Measurements from ENCODE around the gene KRTAP1-1.
A peak's percentile ranks its signal among the peaks of the same experiment; 100 is the strongest.

The KRTAP1-1 gene

DNA sequence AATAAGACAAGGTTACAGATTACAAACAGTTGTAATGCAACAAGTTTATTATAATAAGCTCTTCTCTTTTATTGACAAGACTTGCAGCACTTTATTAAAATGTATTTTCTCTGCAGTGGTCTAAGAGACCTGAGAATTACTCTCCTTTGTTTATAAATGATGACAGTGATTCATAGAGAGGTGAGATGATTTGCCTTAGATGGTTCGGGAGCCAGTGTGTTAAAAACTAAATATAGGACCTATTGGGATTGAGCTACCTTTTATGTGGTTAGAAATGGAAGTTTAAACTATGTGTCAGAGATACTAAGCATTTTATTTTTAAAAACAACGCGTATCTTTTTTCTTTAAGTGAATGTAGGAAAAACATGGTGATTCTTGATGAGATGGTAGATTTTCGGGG lies 44.4 kb downstream of the KRTAP1-1 start:
- no peaks in the 10 kb centered on the region for H3K9me3 Mint-ChIP-seq
- H3K27me3 Mint-ChIP-seq (ENCODE audit: low read depth, poor library complexity) = no peaks in the 10 kb centered on the region
- DNase-seq = no peak
- H3K36me3 Mint-ChIP-seq (ENCODE audit: low read depth) = no peaks in the 10 kb centered on the region
- H3K27ac Mint-ChIP-seq = no peak overlapping the region
- TF ChIP-seq, protein P1, sequence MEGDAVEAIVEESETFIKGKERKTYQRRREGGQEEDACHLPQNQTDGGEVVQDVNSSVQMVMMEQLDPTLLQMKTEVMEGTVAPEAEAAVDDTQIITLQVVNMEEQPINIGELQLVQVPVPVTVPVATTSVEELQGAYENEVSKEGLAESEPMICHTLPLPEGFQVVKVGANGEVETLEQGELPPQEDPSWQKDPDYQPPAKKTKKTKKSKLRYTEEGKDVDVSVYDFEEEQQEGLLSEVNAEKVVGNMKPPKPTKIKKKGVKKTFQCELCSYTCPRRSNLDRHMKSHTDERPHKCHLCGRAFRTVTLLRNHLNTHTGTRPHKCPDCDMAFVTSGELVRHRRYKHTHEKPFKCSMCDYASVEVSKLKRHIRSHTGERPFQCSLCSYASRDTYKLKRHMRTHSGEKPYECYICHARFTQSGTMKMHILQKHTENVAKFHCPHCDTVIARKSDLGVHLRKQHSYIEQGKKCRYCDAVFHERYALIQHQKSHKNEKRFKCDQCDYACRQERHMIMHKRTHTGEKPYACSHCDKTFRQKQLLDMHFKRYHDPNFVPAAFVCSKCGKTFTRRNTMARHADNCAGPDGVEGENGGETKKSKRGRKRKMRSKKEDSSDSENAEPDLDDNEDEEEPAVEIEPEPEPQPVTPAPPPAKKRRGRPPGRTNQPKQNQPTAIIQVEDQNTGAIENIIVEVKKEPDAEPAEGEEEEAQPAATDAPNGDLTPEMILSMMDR (IDR thresholded peaks at IDR 0.05) = no peak
- peaks cover 17% of the 10 kb centered on the region for H3K4me1 Mint-ChIP-seq
- H3K4me3 Mint-ChIP-seq = no peak overlapping the region

DNA sequence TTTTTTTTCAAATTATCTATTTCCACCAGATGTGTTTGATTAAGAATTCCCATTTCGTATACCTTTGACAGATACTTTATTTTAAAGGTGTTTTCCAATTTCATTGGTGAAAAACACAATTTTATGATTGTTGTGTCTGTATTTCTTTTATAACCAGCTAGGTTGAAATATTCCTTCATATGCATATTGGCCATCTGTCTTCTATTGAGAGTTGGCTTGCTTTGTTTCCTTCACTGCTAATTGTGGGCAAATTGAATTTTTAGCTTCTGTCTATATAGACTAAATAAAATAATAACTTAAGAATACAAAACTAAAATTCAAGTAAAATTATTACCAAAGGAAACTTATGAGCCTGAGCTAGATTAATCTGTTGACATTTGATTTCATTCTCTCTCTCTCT lies 46.1 kb downstream of the KRTAP1-1 start:
- no peak for DNase-seq
- Mint-ChIP-seq H3K36me3 (ENCODE audit: low read depth) (no peaks in the 10 kb centered on the region), H3K27ac (no peak overlapping the region), H3K27me3 (ENCODE audit: low read depth, poor library complexity) (no peaks in the 10 kb centered on the region), H3K9me3 (peaks cover 5% of the 10 kb centered on the region), H3K4me3 (no peak overlapping the region), H3K4me1 (peaks cover 17% of the 10 kb centered on the region)
- TF ChIP-seq, protein P1 (IDR thresholded peaks at IDR 0.05) = no peak

DNA sequence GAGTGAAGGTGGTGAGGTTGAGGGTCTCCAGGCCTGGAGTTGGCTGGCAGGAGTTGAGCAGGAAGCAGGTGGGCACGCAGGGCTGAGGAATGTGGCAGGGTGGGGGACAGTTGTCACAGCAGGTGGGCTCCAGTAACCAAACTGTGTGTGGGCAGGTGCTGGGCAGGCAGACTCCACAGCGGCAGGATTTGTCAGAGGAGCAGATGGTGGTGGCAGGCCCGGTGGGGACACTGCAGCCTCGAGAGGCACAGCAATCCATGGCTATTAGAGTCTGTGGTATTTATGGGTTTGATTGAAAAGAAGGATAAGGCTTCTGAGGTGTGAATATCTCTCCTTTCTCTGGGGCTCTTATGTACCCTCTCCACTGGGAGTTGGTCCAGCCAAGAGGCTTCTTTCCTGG lies 47.4 kb downstream of the KRTAP1-1 start, which contains the start of gene KRTAP3-3:
TSS of gene KRTAP3-3 (minus strand) at position 326 of the 400 bp plus-strand sequence. CDS start at position 259, 67 bp downstream.
- DNase-seq = no peak
- Mint-ChIP-seq H3K27me3 (ENCODE audit: low read depth, poor library complexity) (no peaks in the 10 kb centered on the region), H3K9me3 (peaks cover 5% of the 10 kb centered on the region), H3K36me3 (ENCODE audit: low read depth) (no peaks in the 10 kb centered on the region), H3K27ac (peak within 1 kb of the TSS; percentile 31), H3K4me3 (no peak within 1 kb of the TSS), H3K4me1 (peaks cover 17% of the 10 kb centered on the region)
- TF ChIP-seq, protein P1 (IDR thresholded peaks at IDR 0.05) = no peak

DNA sequence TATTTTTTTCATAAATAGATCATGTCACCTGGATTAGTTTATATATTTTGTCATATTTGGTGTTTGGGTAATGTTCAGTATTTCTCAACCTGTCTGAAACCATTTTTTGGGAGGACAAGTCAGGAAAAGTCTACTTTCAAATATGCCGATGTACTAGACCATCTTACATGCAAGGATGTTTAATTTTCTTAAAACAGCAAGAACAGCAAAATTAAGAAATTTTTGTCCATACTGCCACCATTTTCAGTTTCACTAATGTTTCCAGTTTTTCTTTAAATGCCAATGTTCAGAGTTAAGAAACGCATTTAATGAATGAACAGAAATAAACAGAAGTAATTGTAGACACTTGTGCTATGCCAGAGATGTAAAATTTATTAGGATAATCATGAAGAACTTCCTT lies 48.2 kb downstream of the KRTAP1-1 start:
- Mint-ChIP-seq H3K9me3 (peaks cover 5% of the 10 kb centered on the region), H3K36me3 (ENCODE audit: low read depth) (no peaks in the 10 kb centered on the region), H3K27me3 (ENCODE audit: low read depth, poor library complexity) (no peaks in the 10 kb centered on the region), H3K4me1 (peaks cover 17% of the 10 kb centered on the region), H3K27ac (no peak overlapping the region), H3K4me3 (no peak overlapping the region)
- TF ChIP-seq, protein P1 (IDR thresholded peaks at IDR 0.05) = no peak
- no peak for DNase-seq

DNA sequence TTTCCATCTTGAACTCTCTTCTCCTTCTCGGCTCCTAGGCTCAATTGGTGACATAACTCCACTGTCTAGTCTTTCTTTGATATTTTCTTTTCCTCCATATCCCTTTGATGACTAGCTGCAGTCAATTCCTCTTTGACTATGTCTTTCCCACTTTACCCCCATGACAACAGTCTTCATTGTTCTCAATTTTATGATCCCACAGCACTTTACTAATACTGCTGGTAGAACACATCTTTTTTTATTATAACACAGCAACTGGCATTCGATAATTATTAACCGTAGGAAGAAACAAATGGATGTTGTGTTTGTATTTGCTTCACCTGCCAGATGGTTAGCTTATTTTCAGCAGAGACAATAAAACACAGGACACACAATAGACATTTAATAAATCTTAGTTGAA lies 48.6 kb downstream of the KRTAP1-1 start:
- no peak for DNase-seq
- TF ChIP-seq, protein P1 (IDR thresholded peaks at IDR 0.05) = no peak
- Mint-ChIP-seq H3K27ac (no peak overlapping the region), H3K27me3 (ENCODE audit: low read depth, poor library complexity) (no peaks in the 10 kb centered on the region), H3K36me3 (ENCODE audit: low read depth) (no peaks in the 10 kb centered on the region), H3K9me3 (peaks cover 5% of the 10 kb centered on the region), H3K4me3 (no peak overlapping the region), H3K4me1 (peaks cover 19% of the 10 kb centered on the region)

Data from nephron progenitor cell (in vitro differentiated cells).